NCI-H345 treated with DMSO at 0.1 percent for 48 hours (cell line): ENCODE data around the gene AKT1.

Experiments
- DNase-seq: peaks from one replicate; lab custom pipeline; 2025; ENCODE audit not compliant: unreplicated experiment; lab: John Stamatoyannopoulos, UW

Gene AKT1

GRCh38 chr14:104725772-104726548 is 69.6 kb downstream of the AKT1 start:
- no peak for DNase-seq

GRCh38 chr14:104724981-104725771 is 70.4 kb downstream of the AKT1 start:
- DNase-seq, result no peak

GRCh38 chr14:104724407-104724980 is 71.1 kb downstream of the AKT1 start:
- no peak for DNase-seq

- no peak for DNase-seq
Measured at GRCh38 chr14:104723651-104724406, 71.7 kb downstream of the AKT1 start, which contains the start of gene ADSS1. Gene ADSS1, plus strand, starts transcription at chr14:104724229. Its CDS starts 42 bp downstream, at chr14:104724271.

GRCh38 chr14:104722938-104723650 is 72.5 kb downstream of the AKT1 start:
- no peak for DNase-seq

- no peak for DNase-seq
Measured at GRCh38 chr14:104721505-104722431, 73.8 kb downstream of the AKT1 start.
